GM18951 (cell line): ENCODE data around the gene PARD6G.

Experiments used
- POLR2A ChIP-seq: IDR thresholded peaks from 4 replicates; pipeline ENCODE4 v1.6.1; 2011; ENCODE audit warnings: mild to moderate bottlenecking; ENCODE audit not compliant: insufficient read length, insufficient read depth; ENCODE audit errors: extremely low read depth
- in situ Hi-C: fragments of 300-500 bp; cut with MboI; formaldehyde crosslinking; loops from one replicate; pipeline ENCODE4 v1.12.0; 2022; ENCODE audit warnings: low sequenced_read_pairs, mixed read lengths, inconsistent platforms; ENCODE audit not compliant: unreplicated experiment

PARD6G gene

GRCh38 chr18:80159713-80160636, 87.3 kb downstream of the PARD6G start:
- TF ChIP-seq POLR2A = no peak

GRCh38 chr18:80158365-80158764, 88.9 kb downstream of the PARD6G start:
- no peak for TF ChIP-seq POLR2A

More at GRCh38 chr18:80159713-80160636, 87.3 kb downstream of the PARD6G start:
- in situ Hi-C loops = loop anchor here (5.0 kb wide), 1 partner anchor 82 kb away; no protein-coding TSS in a partner anchor

GRCh38 chr18:80157708-80158343, 89.5 kb downstream of the PARD6G start:
- in situ Hi-C loops = loop anchor here (5.0 kb wide), 1 partner anchor 84 kb away; no protein-coding TSS in a partner anchor
- TF ChIP-seq POLR2A = no peak

More at GRCh38 chr18:80158365-80158764, 88.9 kb downstream of the PARD6G start:
- in situ Hi-C loops = loop anchor here (5.0 kb wide), 1 partner anchor 84 kb away; no protein-coding TSS in a partner anchor

GRCh38 chr18:80154293-80154692, 93.0 kb downstream of the PARD6G start:
- in situ Hi-C loops = no loop called here
- TF ChIP-seq POLR2A = no peak

- in situ Hi-C loops = no loop called here
- TF ChIP-seq POLR2A = no peak
Measured at GRCh38 chr18:80149667-80150066, 97.6 kb downstream of the PARD6G start.

- no peak for TF ChIP-seq POLR2A
- in situ Hi-C loops = no loop called here
Measured at GRCh38 chr18:80148326-80149199, 98.8 kb downstream of the PARD6G start.

- peak; percentile 77 for TF ChIP-seq POLR2A
- in situ Hi-C loops = no loop called here
Measured at GRCh38 chr18:80147418-80148325, 99.6 kb downstream of the PARD6G start.

- in situ Hi-C loops = no loop called here
- TF ChIP-seq POLR2A = no peak
Measured at GRCh38 chr18:80147037-80147417, 100.3 kb downstream of the PARD6G start.

- no peak for TF ChIP-seq POLR2A
- in situ Hi-C loops = no loop called here
Measured at GRCh38 chr18:80145196-80145804, 102.0 kb downstream of the PARD6G start.

GRCh38 chr18:80143881-80144280, 103.4 kb downstream of the PARD6G start:
- TF ChIP-seq POLR2A = no peak
- in situ Hi-C loops = no loop called here

GRCh38 chr18:80140455-80140985, 106.8 kb downstream of the PARD6G start:
- TF ChIP-seq POLR2A = no peak
- in situ Hi-C loops = no loop called here
